ENCODE measurements around the gene EGR4.

- TF ChIP-seq GABPA (IDR thresholded peaks at IDR 0.05 in 1 of 2, conservative IDR thresholded peaks at IDR 0.05 in 1 of 2): no peak
- TF ChIP-seq, protein P1, sequence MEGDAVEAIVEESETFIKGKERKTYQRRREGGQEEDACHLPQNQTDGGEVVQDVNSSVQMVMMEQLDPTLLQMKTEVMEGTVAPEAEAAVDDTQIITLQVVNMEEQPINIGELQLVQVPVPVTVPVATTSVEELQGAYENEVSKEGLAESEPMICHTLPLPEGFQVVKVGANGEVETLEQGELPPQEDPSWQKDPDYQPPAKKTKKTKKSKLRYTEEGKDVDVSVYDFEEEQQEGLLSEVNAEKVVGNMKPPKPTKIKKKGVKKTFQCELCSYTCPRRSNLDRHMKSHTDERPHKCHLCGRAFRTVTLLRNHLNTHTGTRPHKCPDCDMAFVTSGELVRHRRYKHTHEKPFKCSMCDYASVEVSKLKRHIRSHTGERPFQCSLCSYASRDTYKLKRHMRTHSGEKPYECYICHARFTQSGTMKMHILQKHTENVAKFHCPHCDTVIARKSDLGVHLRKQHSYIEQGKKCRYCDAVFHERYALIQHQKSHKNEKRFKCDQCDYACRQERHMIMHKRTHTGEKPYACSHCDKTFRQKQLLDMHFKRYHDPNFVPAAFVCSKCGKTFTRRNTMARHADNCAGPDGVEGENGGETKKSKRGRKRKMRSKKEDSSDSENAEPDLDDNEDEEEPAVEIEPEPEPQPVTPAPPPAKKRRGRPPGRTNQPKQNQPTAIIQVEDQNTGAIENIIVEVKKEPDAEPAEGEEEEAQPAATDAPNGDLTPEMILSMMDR (IDR thresholded peaks at IDR 0.05; ENCODE audit: low read depth, low read length, missing input control): no peak
- no peak for TF ChIP-seq ZBTB33 (IDR thresholded peaks at IDR 0.05)
- no peak for TF ChIP-seq FOXA1 (IDR thresholded peaks at IDR 0.05)
- TF ChIP-seq, protein P2, sequence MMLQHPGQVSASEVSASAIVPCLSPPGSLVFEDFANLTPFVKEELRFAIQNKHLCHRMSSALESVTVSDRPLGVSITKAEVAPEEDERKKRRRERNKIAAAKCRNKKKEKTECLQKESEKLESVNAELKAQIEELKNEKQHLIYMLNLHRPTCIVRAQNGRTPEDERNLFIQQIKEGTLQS (IDR thresholded peaks at IDR 0.05): no peak
- TF ChIP-seq MAX (IDR thresholded peaks at IDR 0.05): no peak
Measured at GRCh38 chr2:73292316-73292905, 937 bp downstream of the EGR4 start.

Data from liver (tissue), 3 donors.